PC-9 (cell line): ENCODE results near the gene STAU1. TPM values are rescaled to one million over a fixed set of nuclear protein-coding genes. Genes with fewer than 3 reads are reported as not detected.
A peak's percentile ranks its signal among the peaks of the same experiment; 100 is the strongest.

Experiments used
- BruUV-seq: library from RNA; stranded (reverse); fragments of 400-500 nt; replicated peaks from 2 replicates; lab custom pipeline; 2021; lab: Mats Ljungman, UMichigan
- CTCF ChIA-PET: fragments of 300-600 bp; sonication (Branson Sonifier 250); formaldehyde crosslinking; loops from one replicate; lab custom pipeline; 2022; ENCODE audit warnings: antibody characterized with exemption; lab: Charles Lee
- POLR2A ChIA-PET: fragments of 300-600 bp; sonication (Branson Sonifier 250); formaldehyde crosslinking; loops from one replicate; lab custom pipeline; 2022; ENCODE audit warnings: antibody characterized with exemption; ENCODE audit not compliant: unreplicated experiment; lab: Charles Lee
- DNase-seq, 2 experiments: peaks; one replicate each; pipeline versions ENCODE4 v3.0.0 to v3.0.0-alpha.2; 2015 to 2022; ENCODE audit warnings: mixed read lengths in 1 of 2
- H2AFZ ChIP-seq: fragments of 200-600 bp; sonication (generic); 2 replicates; pipeline ENCODE4 v1.8.1; 2017; ENCODE audit warnings: antibody characterized with exemption
- H3F3A ChIP-seq: fragments of 200-600 bp; sonication (generic); 2 replicates; pipeline ENCODE4 v1.8.1; 2017; ENCODE audit warnings: antibody characterized with exemption, mild to moderate bottlenecking, low read depth; ENCODE audit not compliant: insufficient read depth
- H3K27ac ChIP-seq: fragments of 200-600 bp; sonication (generic); 2 replicates; pipeline ENCODE4 v1.6.1; 2016; ENCODE audit warnings: mixed run types
- H3K27me3 ChIP-seq: fragments of 200-600 bp; sonication (generic); 2 replicates; pipeline ENCODE4 v1.6.1; 2016; ENCODE audit warnings: low read depth, mixed run types; ENCODE audit not compliant: insufficient read depth
- H3K36me3 ChIP-seq: fragments of 200-600 bp; sonication (generic); 2 replicates; pipeline ENCODE4 v1.6.1; 2016; ENCODE audit warnings: low read depth, mixed run types
- H3K4me1 ChIP-seq: fragments of 200-600 bp; sonication (generic); replicated peaks from 2 replicates; pipeline ENCODE4 v1.6.1; 2016; ENCODE audit warnings: mixed run types; ENCODE audit not compliant: insufficient read depth
- H3K4me2 ChIP-seq: fragments of 200-600 bp; sonication (generic); 2 replicates; pipeline ENCODE4 v1.6.1; 2017; ENCODE audit warnings: mixed run types
- H3K4me3 ChIP-seq: fragments of 200-600 bp; sonication (generic); 2 replicates; pipeline ENCODE4 v1.6.1; 2016; ENCODE audit warnings: mixed run types
- H3K79me2 ChIP-seq: fragments of 200-600 bp; sonication (generic); 2 replicates; pipeline ENCODE4 v1.6.1; 2017; ENCODE audit warnings: low read depth, mixed run types
- H3K9me2 ChIP-seq: fragments of 200-600 bp; sonication (generic); 2 replicates; pipeline ENCODE4 v1.8.1; 2017; ENCODE audit warnings: mild to moderate bottlenecking; ENCODE audit not compliant: insufficient read depth
- H3K9me3 ChIP-seq: fragments of 200-600 bp; sonication (generic); 2 replicates; pipeline ENCODE4 v1.8.1; 2016; ENCODE audit warnings: low read depth; ENCODE audit not compliant: insufficient read depth
- H4K20me1 ChIP-seq: fragments of 200-600 bp; sonication (generic); 2 replicates; pipeline ENCODE4 v1.8.1; 2017; ENCODE audit not compliant: insufficient read depth
- EZH2 ChIP-seq: fragments of 200-600 bp; sonication (generic); IDR thresholded peaks from 2 replicates; pipeline ENCODE4 v1.8.0; 2017; ENCODE audit warnings: antibody characterized with exemption, low read depth
- intact Hi-C: fragments of 100-400 bp; cut with micrococcal nuclease; formaldehyde crosslinking; loops from one replicate; pipeline ENCODE4 v1.10.0; 2022; ENCODE audit not compliant: unreplicated experiment
- total RNA-seq: library from RNA; stranded (reverse); gene quantifications from 2 replicates; pipeline ENCODE4 v1.2.3, GENCODE V29; 2021
- TF ChIP-seq, protein P1 (sequence below): fragments of 200-600 bp; sonication (generic); conservative IDR thresholded peaks from 2 replicates; pipeline ENCODE4 v1.6.1; 2017; ENCODE audit warnings: mixed run types, antibody characterized with exemption, mild to moderate bottlenecking, moderate library complexity

Gene STAU1
- total RNA-seq, 1 experiment from 2014 or later = 153 TPM

DNA sequence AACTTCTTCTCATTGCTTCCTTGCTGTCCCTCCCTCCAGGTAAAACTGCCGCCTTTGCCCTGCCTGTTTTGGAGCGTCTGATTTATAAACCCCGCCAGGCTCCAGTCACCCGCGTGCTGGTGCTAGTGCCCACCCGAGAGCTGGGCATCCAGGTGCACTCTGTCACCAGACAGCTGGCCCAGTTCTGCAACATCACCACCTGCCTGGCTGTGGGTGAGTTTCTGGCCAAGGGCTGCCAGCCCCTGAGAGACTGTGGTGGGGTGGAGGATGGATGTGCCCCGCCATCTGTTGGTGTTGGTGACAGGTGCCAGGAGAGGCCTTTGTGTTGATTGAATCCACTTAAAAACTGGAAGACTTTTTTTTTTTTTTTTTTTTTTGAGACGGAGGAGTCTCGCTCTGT, 40.5 kb upstream of the STAU1 start:
- H3K36me3 ChIP-seq = peaks cover 27% of the 10 kb centered on the region
- no peak overlapping the region for H3K27ac ChIP-seq
- POLR2A ChIA-PET = no interaction called here
- no peak overlapping the region for H3K4me2 ChIP-seq
- no peaks in the 10 kb centered on the region for H3K27me3 ChIP-seq
- H3K9me2 ChIP-seq = no peaks in the 10 kb centered on the region
- H2AFZ ChIP-seq = no peak overlapping the region
- CTCF ChIA-PET = no interaction called here
- H3K4me3 ChIP-seq = no peak overlapping the region
- H3F3A ChIP-seq = no peaks in the 10 kb centered on the region
- no peaks in the 10 kb centered on the region for H3K9me3 ChIP-seq
- intact Hi-C loops = no loop called here
- no peaks in the 10 kb centered on the region for H3K4me1 ChIP-seq
- TF ChIP-seq EZH2 = no peak
- TF ChIP-seq, protein P1, sequence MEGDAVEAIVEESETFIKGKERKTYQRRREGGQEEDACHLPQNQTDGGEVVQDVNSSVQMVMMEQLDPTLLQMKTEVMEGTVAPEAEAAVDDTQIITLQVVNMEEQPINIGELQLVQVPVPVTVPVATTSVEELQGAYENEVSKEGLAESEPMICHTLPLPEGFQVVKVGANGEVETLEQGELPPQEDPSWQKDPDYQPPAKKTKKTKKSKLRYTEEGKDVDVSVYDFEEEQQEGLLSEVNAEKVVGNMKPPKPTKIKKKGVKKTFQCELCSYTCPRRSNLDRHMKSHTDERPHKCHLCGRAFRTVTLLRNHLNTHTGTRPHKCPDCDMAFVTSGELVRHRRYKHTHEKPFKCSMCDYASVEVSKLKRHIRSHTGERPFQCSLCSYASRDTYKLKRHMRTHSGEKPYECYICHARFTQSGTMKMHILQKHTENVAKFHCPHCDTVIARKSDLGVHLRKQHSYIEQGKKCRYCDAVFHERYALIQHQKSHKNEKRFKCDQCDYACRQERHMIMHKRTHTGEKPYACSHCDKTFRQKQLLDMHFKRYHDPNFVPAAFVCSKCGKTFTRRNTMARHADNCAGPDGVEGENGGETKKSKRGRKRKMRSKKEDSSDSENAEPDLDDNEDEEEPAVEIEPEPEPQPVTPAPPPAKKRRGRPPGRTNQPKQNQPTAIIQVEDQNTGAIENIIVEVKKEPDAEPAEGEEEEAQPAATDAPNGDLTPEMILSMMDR = no peak
- no TSS peak for BruUV-seq
- H4K20me1 ChIP-seq = no peaks in the 10 kb centered on the region; the same call in 1 of the 2 replicates
- no peaks in the 10 kb centered on the region for H3K79me2 ChIP-seq
- DNase-seq = no peak

DNA sequence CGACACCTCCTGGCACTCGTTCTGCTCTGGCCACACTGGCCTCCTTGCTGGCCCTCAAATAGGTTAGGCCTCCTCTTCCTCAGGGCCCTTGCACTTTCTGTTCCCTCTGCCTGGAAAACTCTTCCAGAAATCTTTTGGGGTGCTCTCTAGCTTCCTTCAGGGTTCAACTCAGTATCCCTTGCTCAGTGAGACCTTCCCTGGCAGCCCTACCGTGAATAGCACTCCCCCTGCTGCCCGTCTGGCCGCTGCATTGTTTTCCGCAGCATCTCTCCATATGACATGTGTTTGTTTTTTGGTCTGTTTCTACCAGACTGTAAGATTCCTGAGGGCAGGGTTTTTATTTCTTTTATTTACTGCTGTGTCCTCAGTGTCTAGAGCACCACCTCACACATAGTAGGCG, 37.8 kb upstream of the STAU1 start:
- Histone ChIP-seq H3K4me2 (no peak overlapping the region), H3K9me3 (no peaks in the 10 kb centered on the region), H3K4me1 (no peaks in the 10 kb centered on the region), H3K79me2 (peaks cover 11% of the 10 kb centered on the region), H3K27me3 (no peaks in the 10 kb centered on the region), H3K36me3 (peaks cover 48% of the 10 kb centered on the region), H3K4me3 (no peak overlapping the region), H3F3A (no peaks in the 10 kb centered on the region), H4K20me1 (no peaks in the 10 kb centered on the region; the same call in 1 of the 2 replicates), H2AFZ (no peak overlapping the region), H3K27ac (no peak overlapping the region), H3K9me2 (no peaks in the 10 kb centered on the region)
- no peak for DNase-seq
- no TSS peak for BruUV-seq
- TF ChIP-seq EZH2 = no peak
- TF ChIP-seq, protein P1 = no peak
- intact Hi-C loops = no loop called here
- CTCF ChIA-PET = no interaction called here
- POLR2A ChIA-PET = no interaction called here

DNA sequence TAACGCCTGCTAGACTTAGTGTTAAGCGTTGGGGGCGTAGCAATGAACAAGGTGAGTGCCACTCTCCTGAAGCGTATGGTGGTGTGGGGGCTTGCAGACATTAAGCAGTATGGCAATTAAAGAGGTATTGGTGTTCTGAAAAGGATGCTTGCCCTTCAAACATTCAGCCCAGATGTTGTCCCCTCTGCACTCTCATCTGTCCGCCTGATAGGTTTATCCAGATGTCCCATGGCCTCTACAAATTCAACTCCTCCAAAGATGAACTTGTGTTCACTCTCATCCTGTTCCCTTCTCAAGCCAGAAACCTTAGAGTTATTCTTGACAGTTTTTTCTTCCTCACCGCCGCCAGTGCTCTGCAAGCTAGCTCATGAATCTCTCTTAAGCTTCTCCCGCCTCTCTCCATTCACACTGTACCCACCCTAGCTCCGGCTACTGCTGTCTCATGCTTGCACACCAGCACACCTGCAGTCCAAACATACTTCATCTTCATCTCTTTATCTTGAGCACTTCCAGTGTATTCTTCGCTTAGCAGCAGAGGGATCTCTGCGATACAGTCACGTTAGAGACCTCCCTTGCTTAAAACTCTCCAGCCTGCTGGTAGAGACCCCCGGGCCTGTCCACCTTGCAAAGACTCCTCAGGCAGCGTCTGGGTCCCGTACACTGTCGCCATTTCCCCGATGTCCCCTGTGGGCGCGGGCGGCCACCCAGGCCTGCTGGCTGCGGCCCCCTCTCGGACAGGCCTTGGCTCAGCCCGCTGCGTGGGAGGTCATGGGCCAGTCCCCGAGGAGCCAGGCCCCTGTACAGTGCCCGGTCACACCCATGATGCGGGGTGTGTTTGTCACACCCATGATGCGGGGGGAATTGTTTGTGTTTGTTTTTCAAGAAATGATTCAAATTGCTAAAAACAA, 32.0 kb upstream of the STAU1 start:
- intact Hi-C loops = no loop called here
- H3K27ac ChIP-seq = no peak overlapping the region; the same call in 1 of the 2 replicates
- H3K27me3 ChIP-seq = no peaks in the 10 kb centered on the region
- ChIA-PET POLR2A (no interaction called here), CTCF (no interaction called here)
- peak overlapping the region; percentile 71 for H3K4me3 ChIP-seq
- no peaks in the 10 kb centered on the region for H3K9me2 ChIP-seq
- peak overlapping the region; percentile 74 for H3K4me2 ChIP-seq
- H3K4me1 ChIP-seq = peaks cover 12% of the 10 kb centered on the region
- no peaks in the 10 kb centered on the region for H3F3A ChIP-seq
- no peaks in the 10 kb centered on the region for H3K9me3 ChIP-seq
- H2AFZ ChIP-seq = peak overlapping the region; percentile 93
- BruUV-seq = no TSS peak
- H4K20me1 ChIP-seq = no peaks in the 10 kb centered on the region
- peaks cover 27% of the 10 kb centered on the region for H3K79me2 ChIP-seq
- no peak for DNase-seq
- TF ChIP-seq EZH2 = no peak
- TF ChIP-seq, protein P1 = no peak
- peaks cover 26% of the 10 kb centered on the region for H3K36me3 ChIP-seq
